GM12872 (cell line): ENCODE measurements around the gene SCP2D1.

Source experiments
- TF ChIP-seq, protein P1 (sequence below): IDR thresholded peaks from 3 replicates; pipeline ENCODE4 v1.5.1; 2011; ENCODE audit warnings: low read depth, mild to moderate bottlenecking, low read length, moderate library complexity; ENCODE audit not compliant: insufficient read depth

Gene SCP2D1

GRCh38 chr20:18815194-18815942, 1.8 kb downstream of the SCP2D1 start:
- TF ChIP-seq, protein P1, sequence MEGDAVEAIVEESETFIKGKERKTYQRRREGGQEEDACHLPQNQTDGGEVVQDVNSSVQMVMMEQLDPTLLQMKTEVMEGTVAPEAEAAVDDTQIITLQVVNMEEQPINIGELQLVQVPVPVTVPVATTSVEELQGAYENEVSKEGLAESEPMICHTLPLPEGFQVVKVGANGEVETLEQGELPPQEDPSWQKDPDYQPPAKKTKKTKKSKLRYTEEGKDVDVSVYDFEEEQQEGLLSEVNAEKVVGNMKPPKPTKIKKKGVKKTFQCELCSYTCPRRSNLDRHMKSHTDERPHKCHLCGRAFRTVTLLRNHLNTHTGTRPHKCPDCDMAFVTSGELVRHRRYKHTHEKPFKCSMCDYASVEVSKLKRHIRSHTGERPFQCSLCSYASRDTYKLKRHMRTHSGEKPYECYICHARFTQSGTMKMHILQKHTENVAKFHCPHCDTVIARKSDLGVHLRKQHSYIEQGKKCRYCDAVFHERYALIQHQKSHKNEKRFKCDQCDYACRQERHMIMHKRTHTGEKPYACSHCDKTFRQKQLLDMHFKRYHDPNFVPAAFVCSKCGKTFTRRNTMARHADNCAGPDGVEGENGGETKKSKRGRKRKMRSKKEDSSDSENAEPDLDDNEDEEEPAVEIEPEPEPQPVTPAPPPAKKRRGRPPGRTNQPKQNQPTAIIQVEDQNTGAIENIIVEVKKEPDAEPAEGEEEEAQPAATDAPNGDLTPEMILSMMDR = no peak

DNA sequence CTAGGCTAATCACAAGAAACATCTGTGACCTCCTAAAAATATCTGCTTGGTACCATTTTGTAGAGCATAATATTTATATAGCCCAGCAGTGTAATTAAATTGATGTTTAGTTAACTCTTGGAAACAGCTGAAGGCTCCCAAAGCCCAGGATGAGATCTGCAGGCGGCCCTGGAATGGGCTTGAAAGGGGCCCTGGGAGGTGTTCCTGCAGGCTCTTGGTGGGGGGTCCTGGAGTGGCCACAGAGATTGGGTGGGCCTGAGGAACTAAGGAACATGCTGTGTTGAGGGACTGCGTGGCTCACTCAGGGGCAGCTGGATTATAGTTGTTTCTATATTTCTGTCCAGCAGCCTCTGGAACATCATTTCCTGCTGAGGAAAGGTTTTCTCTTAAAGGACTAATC, 9.2 kb downstream of the SCP2D1 start:
- TF ChIP-seq, protein P1 = no peak

GRCh38 chr20:18831830-18832499, 18.4 kb downstream of the SCP2D1 start:
- TF ChIP-seq, protein P1 = no peak

DNA sequence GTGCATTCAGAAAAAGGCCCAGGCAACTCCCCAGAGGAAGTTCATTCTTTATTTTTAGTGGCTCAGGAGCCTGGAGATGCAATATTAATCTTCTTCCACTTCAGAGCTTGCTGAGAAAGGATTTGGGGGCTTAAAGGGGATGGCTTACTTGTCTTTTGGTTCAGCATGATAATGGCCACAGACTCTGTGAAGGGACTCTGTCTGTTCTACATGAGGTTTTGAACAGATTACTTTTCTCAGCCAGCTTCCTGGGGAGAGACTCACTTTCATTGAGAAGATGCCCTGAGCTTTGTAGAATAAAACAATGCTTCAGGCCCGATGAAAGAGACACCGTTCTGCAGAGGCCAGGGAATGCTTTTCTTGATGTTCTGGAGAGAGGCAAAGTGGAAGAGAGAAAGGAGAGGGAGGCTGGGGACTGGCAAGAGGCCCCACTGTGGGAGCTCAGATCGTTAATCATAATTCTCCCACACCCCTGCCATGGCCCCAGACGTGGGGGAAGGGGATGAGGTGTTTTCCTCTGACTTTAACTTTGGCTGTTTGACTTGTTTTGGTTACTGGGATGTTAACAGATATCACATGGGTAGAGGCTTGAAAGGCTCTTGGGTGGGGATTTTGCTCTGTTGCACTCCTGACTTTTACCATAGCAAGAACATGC, 19.1 kb downstream of the SCP2D1 start:
- TF ChIP-seq, protein P1 = no peak

GRCh38 chr20:18835466-18836256, 22.1 kb downstream of the SCP2D1 start:
- TF ChIP-seq, protein P1 = no peak

DNA sequence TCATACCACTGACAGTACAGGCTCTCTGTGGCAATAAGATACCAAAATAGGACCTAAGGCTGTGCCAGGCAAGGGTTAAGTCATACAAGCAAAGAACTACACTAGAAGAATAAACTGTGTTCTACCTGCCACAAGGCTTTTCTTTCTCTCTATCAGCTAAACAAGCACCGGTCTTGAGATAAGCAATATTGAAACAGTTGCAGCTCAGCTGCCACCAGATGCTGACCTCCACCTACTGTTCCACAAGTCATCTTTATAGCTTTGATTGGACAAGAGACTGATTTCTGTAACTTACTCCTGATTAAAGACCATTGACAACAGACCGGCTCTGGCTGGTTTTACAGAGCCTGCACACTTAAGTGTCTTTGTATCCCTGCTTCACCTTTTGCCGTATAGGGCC, 24.1 kb downstream of the SCP2D1 start:
- TF ChIP-seq, protein P1 = no peak
